H9 (cell line): ENCODE data around the gene ZSCAN5C. TPM values are rescaled to one million over a fixed set of nuclear protein-coding genes. Genes with fewer than 3 reads are reported as not detected.
"Not testable (repeated sequence)": the region's sequence is repeated elsewhere in the genome, so short reads cannot be mapped to it uniquely, and the experiment has no call there.

Source experiments
- DNase-seq: peaks from one replicate; pipeline ENCODE4 v3.0.0-alpha.2; 2017
- H2AFZ ChIP-seq: one replicate; pipeline ENCODE4 v1.6.1; 2013; ENCODE audit warnings: mild to moderate bottlenecking, low read length, control low read depth, moderate library complexity
- H2AK5ac ChIP-seq: 2 replicates; pipeline ENCODE4 v1.6.1; 2013; ENCODE audit warnings: low read length, control low read depth, mixed read lengths; ENCODE audit not compliant: insufficient read length
- H2BK120ac ChIP-seq: one replicate; pipeline ENCODE4 v1.6.1; 2013; ENCODE audit warnings: low read depth, mild to moderate bottlenecking, low read length, control low read depth, inconsistent platforms; ENCODE audit not compliant: poor library complexity, severe bottlenecking
- H2BK12ac ChIP-seq: 2 replicates; pipeline ENCODE4 v1.6.1; 2013; ENCODE audit warnings: low read length, control low read depth, mixed read lengths, low read depth; ENCODE audit not compliant: insufficient read length
- H2BK15ac ChIP-seq: 2 replicates; pipeline ENCODE4 v1.6.1; 2013; ENCODE audit warnings: low read depth, low read length, control low read depth
- H2BK20ac ChIP-seq: one replicate; pipeline ENCODE4 v1.6.1; 2013; ENCODE audit warnings: low read depth, mild to moderate bottlenecking, low read length, control low read depth, inconsistent platforms; ENCODE audit not compliant: poor library complexity, severe bottlenecking
- H2BK5ac ChIP-seq: 2 replicates; pipeline ENCODE4 v1.6.1; 2013; ENCODE audit warnings: low read length, control low read depth, mixed read lengths; ENCODE audit not compliant: insufficient read length
- H3K14ac ChIP-seq: 2 replicates; pipeline ENCODE4 v1.6.1; 2013; ENCODE audit warnings: low read length, control low read depth; ENCODE audit not compliant: insufficient read depth
- H3K18ac ChIP-seq: 2 replicates; pipeline ENCODE4 v1.6.1; 2013; ENCODE audit warnings: low read depth, mild to moderate bottlenecking, mixed read lengths, low read length, control low read depth; ENCODE audit not compliant: insufficient read length
- H3K23ac ChIP-seq: 2 replicates; pipeline ENCODE4 v1.6.1; 2013; ENCODE audit warnings: low read length, control low read depth, mixed read lengths, low read depth; ENCODE audit not compliant: insufficient read length
- H3K23me2 ChIP-seq: 2 replicates; pipeline ENCODE4 v1.6.1; 2013; ENCODE audit warnings: low read depth, mild to moderate bottlenecking, mixed read lengths, low read length, control low read depth; ENCODE audit not compliant: insufficient read length, poor library complexity, severe bottlenecking
- H3K27ac ChIP-seq: 2 replicates; pipeline ENCODE4 v1.5.1; 2013; ENCODE audit warnings: low read length, control low read depth, mixed read lengths, low read depth; ENCODE audit not compliant: insufficient read length
- H3K27me3 ChIP-seq: 2 replicates; pipeline ENCODE4 v1.6.1; 2013; ENCODE audit warnings: low read length, control low read depth, inconsistent platforms; ENCODE audit not compliant: insufficient read depth
- H3K4ac ChIP-seq: 2 replicates; pipeline ENCODE4 v1.6.1; 2013; ENCODE audit warnings: low read depth, mild to moderate bottlenecking, control low read depth, inconsistent platforms, low read length, moderate library complexity
- H3K4me1 ChIP-seq: 2 replicates; pipeline ENCODE4 v1.6.1; 2013; ENCODE audit warnings: low read length, control low read depth, inconsistent platforms; ENCODE audit not compliant: insufficient read depth
- H3K4me2 ChIP-seq: 2 replicates; pipeline ENCODE4 v1.6.1; 2013; ENCODE audit warnings: low read length, control low read depth, mixed read lengths; ENCODE audit not compliant: insufficient read length, insufficient read depth
- H3K56ac ChIP-seq: 2 replicates; pipeline ENCODE4 v1.6.1; 2013; ENCODE audit warnings: low read depth, mild to moderate bottlenecking, mixed read lengths, low read length, control low read depth; ENCODE audit not compliant: insufficient read length
- H3K79me1 ChIP-seq: 2 replicates; pipeline ENCODE4 v1.6.1; 2013; ENCODE audit warnings: low read depth, mild to moderate bottlenecking, moderate library complexity, low read length, control low read depth, inconsistent platforms; ENCODE audit not compliant: insufficient read depth, poor library complexity, severe bottlenecking
- H3K79me2 ChIP-seq: 2 replicates; pipeline ENCODE4 v1.6.1; 2013; ENCODE audit warnings: low read length, control low read depth, inconsistent platforms; ENCODE audit not compliant: insufficient read depth
- H3K9ac ChIP-seq: 2 replicates; pipeline ENCODE4 v1.6.1; 2013; ENCODE audit warnings: low read length, control low read depth, mixed read lengths; ENCODE audit not compliant: insufficient read length; ENCODE audit errors: extremely low read depth
- H3K9me3 ChIP-seq: one replicate; pipeline ENCODE4 v1.6.1; 2013; ENCODE audit warnings: low read depth, low read length, inconsistent platforms; ENCODE audit not compliant: control insufficient read depth
- H3T11ph ChIP-seq: one replicate; pipeline ENCODE4 v1.6.1; 2013; ENCODE audit warnings: mild to moderate bottlenecking, low read length, control low read depth, inconsistent platforms
- H4K20me1 ChIP-seq: one replicate; pipeline ENCODE4 v1.6.1; 2013; ENCODE audit not compliant: control insufficient read depth, insufficient read length, insufficient read depth
- H4K5ac ChIP-seq: 2 replicates; pipeline ENCODE4 v1.6.1; 2013; ENCODE audit warnings: low read depth, mild to moderate bottlenecking, mixed read lengths, low read length, control low read depth; ENCODE audit not compliant: insufficient read length
- H4K8ac ChIP-seq: replicated peaks from 2 replicates; pipeline ENCODE4 v1.6.1; 2013; ENCODE audit warnings: low read length, control low read depth, mixed read lengths, low read depth; ENCODE audit not compliant: insufficient read length
- H4K91ac ChIP-seq: 2 replicates; pipeline ENCODE4 v1.6.1; 2013; ENCODE audit warnings: low read depth, mild to moderate bottlenecking, moderate library complexity, mixed read lengths, low read length, control low read depth; ENCODE audit not compliant: insufficient read length
- H3K27ac Mint-ChIP-seq, 3 experiments: 2 replicates in 2 of 3; 3 replicates in 1 of 3; pipeline ENCODE4 v1.8.0; 2020 to 2021; ENCODE audit warnings: mixed read lengths in 3 of 3, mild to moderate bottlenecking in 1 of 3, moderate library complexity in 1 of 3
- H3K27me3 Mint-ChIP-seq: 2 replicates; pipeline ENCODE4 v1.8.0; 2021; ENCODE audit warnings: low read depth, mild to moderate bottlenecking, moderate library complexity, mixed read lengths
- H3K36me3 Mint-ChIP-seq, 3 experiments: 2 replicates in 2 of 3; 3 replicates in 1 of 3; pipeline ENCODE4 v1.8.0; 2020 to 2021; ENCODE audit warnings: low read depth in 3 of 3, mixed read lengths in 3 of 3; ENCODE audit not compliant: insufficient read depth in 1 of 3
- H3K4me1 Mint-ChIP-seq, 2 experiments: 2 replicates each; pipeline ENCODE4 v1.8.0; 2020; ENCODE audit warnings: mixed read lengths in 2 of 2
- H3K4me3 Mint-ChIP-seq, 2 experiments: 2 replicates in 1 of 2; 3 replicates in 1 of 2; pipeline ENCODE4 v1.8.0; 2020 to 2021; ENCODE audit warnings: mild to moderate bottlenecking in 2 of 2, mixed read lengths in 2 of 2, moderate library complexity in 1 of 2
- H3K9me3 Mint-ChIP-seq, 2 experiments: 2 replicates in 1 of 2; 3 replicates in 1 of 2; pipeline ENCODE4 v1.8.0; 2020; ENCODE audit warnings: mild to moderate bottlenecking in 2 of 2, mixed read lengths in 2 of 2, moderate library complexity in 1 of 2
- CTCF ChIP-seq: fragments of 200-600 bp; sonication (generic); conservative IDR thresholded peaks from 3 replicates; pipeline ENCODE4 v1.8.0; 2021; ENCODE audit warnings: antibody characterized with exemption, mild to moderate bottlenecking
- WGBS: extraction: QIAGEN DNeasy Blood & Tissue Kit; methylation state at CpG from one replicate; pipeline ENCODE4 v1.1.7; 2013; ENCODE audit warnings: missing lambda C conversion rate, low lambda C conversion rate, mixed read lengths; ENCODE audit not compliant: insufficient read length; ENCODE audit errors: extremely low coverage; 5-methylcytosine and 5-hydroxymethylcytosine counted together
- total RNA-seq: library from RNA; stranded (reverse); gene quantifications from 2 replicates; pipeline ENCODE4 v1.2.1, GENCODE V29; 2021

The ZSCAN5C gene
- total RNA-seq, 1 experiment from 2014 or later = not detected

GRCh38 chr19:56199687-56200086 is 2.4 kb upstream of the ZSCAN5C start:
- WGBS = no CpG with 5 or more reads among the region's 7 CpGs
- H2BK12ac ChIP-seq = no peak overlapping the region
- no peak overlapping the region for H4K5ac ChIP-seq
- no peaks in the 10 kb centered on the region for H4K20me1 ChIP-seq
- no peak overlapping the region for H3K4me3 Mint-ChIP-seq
- H3T11ph ChIP-seq = no peak overlapping the region
- no peak overlapping the region for H4K8ac ChIP-seq
- no peak overlapping the region; a peak in 1 of 7 replicates for H3K27ac Mint-ChIP-seq
- H2BK15ac ChIP-seq = no peak overlapping the region
- no peak overlapping the region for H4K91ac ChIP-seq
- H3K23ac ChIP-seq = no peak overlapping the region
- H3K9me3 Mint-ChIP-seq = peaks cover 0 to 32% of the 10 kb centered on the region in 2 experiments; a peak in 2 of 5 replicates
- no peaks in the 10 kb centered on the region for H3K23me2 ChIP-seq
- H3K27me3 Mint-ChIP-seq = peaks cover 25% of the 10 kb centered on the region
- no peak for TF ChIP-seq CTCF
- no peaks in the 10 kb centered on the region for H3K79me1 ChIP-seq
- no peak overlapping the region for H3K27ac ChIP-seq
- no peak overlapping the region for H2BK5ac ChIP-seq
- no peak overlapping the region for H3K56ac ChIP-seq
- H3K9me3 ChIP-seq = no peaks in the 10 kb centered on the region
- no peak overlapping the region for H2BK20ac ChIP-seq
- no peak overlapping the region for H3K14ac ChIP-seq
- no peaks in the 10 kb centered on the region for H3K79me2 ChIP-seq
- no peak for DNase-seq
- no peak overlapping the region for H3K18ac ChIP-seq
- no peaks in the 10 kb centered on the region for H3K36me3 Mint-ChIP-seq
- H3K9ac ChIP-seq = no peak overlapping the region
- no peaks in the 10 kb centered on the region for H3K4me1 ChIP-seq
- H2BK120ac ChIP-seq = no peak overlapping the region
- 0 out of 4 replicates have a peak, but pooled peaks cover 0 to 5% of the 10 kb centered on the region in 2 experiments for H3K4me1 Mint-ChIP-seq
- H3K4ac ChIP-seq = no peak overlapping the region
- no peak overlapping the region for H2AK5ac ChIP-seq
- no peak overlapping the region for H2AFZ ChIP-seq
- no peak overlapping the region for H3K4me2 ChIP-seq
- no peaks in the 10 kb centered on the region for H3K27me3 ChIP-seq

GRCh38 chr19:56207581-56207980 is 5.5 kb downstream of the ZSCAN5C start:
- not testable (repeated sequence) for H2BK120ac ChIP-seq, DNase-seq, H3K36me3 Mint-ChIP-seq, H3K27me3 ChIP-seq, H2BK5ac ChIP-seq, H2BK15ac ChIP-seq, H3K14ac ChIP-seq, H2AK5ac ChIP-seq, H3K27ac Mint-ChIP-seq, H2BK12ac ChIP-seq, H3K18ac ChIP-seq, H4K20me1 ChIP-seq, H3K23ac ChIP-seq, H3K4me3 Mint-ChIP-seq, H3K4me2 ChIP-seq, H3K4me1 ChIP-seq, H3K4me1 Mint-ChIP-seq, H3K79me2 ChIP-seq, H3K56ac ChIP-seq, H3K23me2 ChIP-seq, H4K91ac ChIP-seq, H4K8ac ChIP-seq, H2AFZ ChIP-seq, H3K27ac ChIP-seq, H3K79me1 ChIP-seq, H3T11ph ChIP-seq, H2BK20ac ChIP-seq, H3K4ac ChIP-seq, H3K9me3 ChIP-seq, H3K9ac ChIP-seq, H4K5ac ChIP-seq
- Mint-ChIP-seq H3K9me3 (peaks cover 4 to 52% of the 10 kb centered on the region in 2 experiments; a peak in 4 of 5 replicates), H3K27me3 (peaks cover 36% of the 10 kb centered on the region)
- no CpG with 5 or more reads among the region's 5 CpGs for WGBS
